Measurements from ENCODE around the gene RALGDS.

Gene RALGDS

DNA sequence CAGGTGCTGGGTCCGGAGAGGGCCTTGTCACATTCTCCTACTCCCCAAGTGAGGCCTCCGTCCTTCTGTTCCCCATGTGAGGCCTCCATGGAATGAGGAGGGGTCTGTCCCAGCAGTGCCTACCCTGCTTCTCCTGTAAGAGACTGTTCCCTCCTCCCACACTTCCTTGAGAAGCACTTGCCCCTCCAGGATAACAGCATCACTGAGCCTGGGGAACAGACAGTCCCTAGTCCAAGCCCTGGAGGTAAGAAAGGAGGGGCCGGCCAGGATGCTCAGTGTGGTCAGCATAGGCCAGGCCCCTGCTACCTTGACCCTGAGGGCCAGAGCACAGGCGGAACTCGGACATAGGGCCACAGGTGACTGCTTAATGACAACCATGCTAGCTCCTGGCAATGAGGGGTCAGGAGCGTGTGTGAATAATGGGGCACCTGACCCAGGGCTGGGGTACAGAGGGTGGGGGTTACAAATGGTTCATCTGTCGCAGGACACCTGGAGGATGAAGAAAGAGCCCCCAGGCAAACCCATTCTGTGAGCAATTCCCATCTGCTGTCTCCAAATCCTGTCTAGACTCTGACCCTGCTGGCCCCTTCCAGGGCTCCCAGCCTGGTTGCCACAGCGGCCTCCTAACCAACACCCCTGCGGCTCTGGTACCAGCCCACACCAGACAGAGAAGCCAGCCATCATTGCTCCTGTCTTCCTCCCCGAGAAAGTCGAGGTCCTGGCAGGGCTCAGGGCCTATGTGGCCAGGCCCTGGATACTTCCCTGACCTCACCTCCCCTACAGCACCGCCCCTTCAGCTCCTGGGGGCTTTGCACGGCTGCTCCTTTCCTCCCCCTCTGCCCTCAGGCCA is 20.3 kb downstream of the RALGDS start:
- peaks cover 0 to 84% of the 10 kb centered on the region in 2 experiments; a peak in 2 of 3 replicates for H3K36me3 ChIP-seq (ENCODE audit: control insufficient read depth in 2 of 2, insufficient read depth in 1 of 2, low read length in 2 of 2)
- POLR2A ChIA-PET, result interaction anchor here (0.6 to 1.2 kb wide), 2 partner anchors 11 to 44 kb away, joined by 3 to 4 read pairs; no protein-coding TSS in a partner anchor
- TF ChIP-seq RBAK (tag by site-specific recombination; IDR thresholded peaks at IDR 0.05) (no peak), ZNF664 (tag by site-specific recombination; IDR thresholded peaks at IDR 0.05) (no peak), ZNF311 (tag by site-specific recombination; IDR thresholded peaks at IDR 0.05; ENCODE audit: borderline replicate concordance) (no peak), ZNF366 (tag by site-specific recombination; conservative IDR thresholded peaks at IDR 0.05) (no peak), ZBTB26 (tag by site-specific recombination; optimal IDR thresholded peaks at IDR 0.05) (no peak), SCRT2 (tag by site-specific recombination; IDR thresholded peaks at IDR 0.05) (no peak), ZNF530 (tag by site-specific recombination; IDR thresholded peaks at IDR 0.05; ENCODE audit: low read depth) (no peak), ZNF155 (tag by site-specific recombination; IDR thresholded peaks at IDR 0.05) (no peak), ZNF560 (tag by site-specific recombination; IDR thresholded peaks at IDR 0.05; ENCODE audit: borderline replicate concordance) (no peak), ZNF707 (tag by site-specific recombination; IDR thresholded peaks at IDR 0.05) (no peak), ZNF341 (tag by site-specific recombination; IDR thresholded peaks at IDR 0.05; ENCODE audit: low read depth) (no peak), ZNF626 (tag by site-specific recombination; IDR thresholded peaks at IDR 0.05) (no peak), ZNF704 (tag by site-specific recombination; IDR thresholded peaks at IDR 0.05) (no peak), ZNF791 (tag by site-specific recombination; IDR thresholded peaks at IDR 0.05) (no peak)
- TF ChIP-seq, protein P1, sequence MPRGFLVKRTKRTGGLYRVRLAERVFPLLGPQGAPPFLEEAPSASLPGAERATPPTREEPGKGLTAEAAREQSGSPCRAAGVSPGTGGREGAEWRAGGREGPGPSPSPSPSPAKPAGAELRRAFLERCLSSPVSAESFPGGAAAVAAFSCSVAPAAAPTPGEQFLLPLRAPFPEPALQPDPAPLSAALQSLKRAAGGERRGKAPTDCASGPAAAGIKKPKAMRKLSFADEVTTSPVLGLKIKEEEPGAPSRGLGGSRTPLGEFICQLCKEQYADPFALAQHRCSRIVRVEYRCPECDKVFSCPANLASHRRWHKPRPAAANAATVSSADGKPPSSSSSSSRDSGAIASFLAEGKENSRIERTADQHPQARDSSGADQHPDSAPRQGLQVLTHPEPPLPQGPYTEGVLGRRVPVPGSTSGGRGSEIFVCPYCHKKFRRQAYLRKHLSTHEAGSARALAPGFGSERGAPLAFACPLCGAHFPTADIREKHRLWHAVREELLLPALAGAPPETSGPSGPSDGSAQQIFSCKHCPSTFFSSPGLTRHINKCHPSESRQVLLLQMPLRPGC (tag by site-specific recombination; IDR thresholded peaks at IDR 0.05), result no peak
- TF ChIP-seq, protein P2, sequence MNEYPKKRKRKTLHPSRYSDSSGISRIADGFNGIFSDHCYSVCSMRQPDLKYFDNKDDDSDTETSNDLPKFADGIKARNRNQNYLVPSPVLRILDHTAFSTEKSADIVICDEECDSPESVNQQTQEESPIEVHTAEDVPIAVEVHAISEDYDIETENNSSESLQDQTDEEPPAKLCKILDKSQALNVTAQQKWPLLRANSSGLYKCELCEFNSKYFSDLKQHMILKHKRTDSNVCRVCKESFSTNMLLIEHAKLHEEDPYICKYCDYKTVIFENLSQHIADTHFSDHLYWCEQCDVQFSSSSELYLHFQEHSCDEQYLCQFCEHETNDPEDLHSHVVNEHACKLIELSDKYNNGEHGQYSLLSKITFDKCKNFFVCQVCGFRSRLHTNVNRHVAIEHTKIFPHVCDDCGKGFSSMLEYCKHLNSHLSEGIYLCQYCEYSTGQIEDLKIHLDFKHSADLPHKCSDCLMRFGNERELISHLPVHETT (tag by site-specific recombination; IDR thresholded peaks at IDR 0.05), result no peak
- no peak overlapping the region for H3K4me3 ChIP-seq (ENCODE audit: low read depth, low read length)
- no peak overlapping the region for H3K27ac ChIP-seq (ENCODE audit: extremely low read depth, low read depth, low read length)
- no peaks in the 10 kb centered on the region for H3K9me3 ChIP-seq (ENCODE audit: control insufficient read depth, insufficient read depth, low read depth, low read length)
- H3K4me1 ChIP-seq (ENCODE audit: control insufficient read depth, insufficient read depth, low read length), result no peaks in the 10 kb centered on the region
- CTCF ChIA-PET, result interaction anchor here (0.6 to 22.4 kb wide), 5 partner anchors 9 to 82 kb away, joined by 3 to 342 read pairs (median 4); no protein-coding TSS in a partner anchor

GRCh38 chr9:133099726-133100505 is 21.1 kb downstream of the RALGDS start:
- ChIA-PET CTCF (interaction anchor here (0.6 to 22.4 kb wide), 4 partner anchors 47 to 515 kb away, joined by 3 to 342 read pairs (median 3); no protein-coding TSS in a partner anchor), POLR2A (interaction anchor here (1.2 kb wide), 1 partner anchor 16 kb away, joined by 3 read pairs; no protein-coding TSS in a partner anchor)
- Histone ChIP-seq H3K4me3 (ENCODE audit: low read depth, low read length) (no peak overlapping the region), H3K36me3 (ENCODE audit: control insufficient read depth in 2 of 2, insufficient read depth in 1 of 2, low read length in 2 of 2) (peaks cover 0 to 77% of the 10 kb centered on the region in 2 experiments; a peak in 2 of 3 replicates), H3K27ac (ENCODE audit: extremely low read depth, low read depth, low read length) (no peak overlapping the region), H3K9me3 (ENCODE audit: control insufficient read depth, insufficient read depth, low read depth, low read length) (no peaks in the 10 kb centered on the region), H3K4me1 (ENCODE audit: control insufficient read depth, insufficient read depth, low read length) (no peaks in the 10 kb centered on the region)
- no peak for TF ChIP-seq GFI1B (tag by site-specific recombination; IDR thresholded peaks at IDR 0.05)
- no peak for TF ChIP-seq ZNF521 (tag by site-specific recombination; IDR thresholded peaks at IDR 0.05)
- no peak for TF ChIP-seq ZNF426 (tag by site-specific recombination; IDR thresholded peaks at IDR 0.05)
- TF ChIP-seq ZNF704 (tag by site-specific recombination; IDR thresholded peaks at IDR 0.05), result no peak
- no peak for TF ChIP-seq ZNF785 (tag by site-specific recombination; IDR thresholded peaks at IDR 0.05)
- no peak for TF ChIP-seq MYNN (tag by site-specific recombination; IDR thresholded peaks at IDR 0.05; ENCODE audit: borderline replicate concordance)
- no peak for TF ChIP-seq ZNF24 (tag by site-specific recombination; IDR thresholded peaks at IDR 0.05)
- no peak for TF ChIP-seq ZNF114 (tag by site-specific recombination; IDR thresholded peaks at IDR 0.05)
- TF ChIP-seq ZNF324 (tag by site-specific recombination; IDR thresholded peaks at IDR 0.05), result no peak
- TF ChIP-seq ZNF211 (tag by site-specific recombination; IDR thresholded peaks at IDR 0.05; ENCODE audit: low read depth), result no peak
